Islet of Langerhans (tissue), 1 donor: ENCODE measurements around the gene TMEM258.

Source experiments
- FAIRE-seq: peaks from one replicate; lab custom pipeline; 2011; peaks lifted over from hg19 to GRCh38; lab: Jason Lieb, UNC

The TMEM258 gene

GRCh38 chr11:61739966-61740365 lies 52.4 kb downstream of the TMEM258 start:
- FAIRE-seq: no peak

GRCh38 chr11:61739413-61739812 lies 53.0 kb downstream of the TMEM258 start:
- no peak for FAIRE-seq
